DOHH2 (cell line): Measurements from ENCODE around the gene AURKAIP1.

ENCODE experiments used
- CTCF ChIP-seq: fragments of 200-600 bp; sonication (generic); IDR thresholded peaks from one replicate; pipeline ENCODE4 v1.5.1; 2014; ENCODE audit warnings: antibody characterized with exemption, mild to moderate bottlenecking, low read depth, low read length; ENCODE audit not compliant: poor library complexity, severe bottlenecking
- EZH2phosphoT487 ChIP-seq: fragments of 200-600 bp; sonication (generic); IDR thresholded peaks from 2 replicates; pipeline ENCODE4 v1.6.1; 2017; ENCODE audit warnings: borderline replicate concordance, mild to moderate bottlenecking, antibody characterized with exemption, low read length, moderate library complexity, mixed read lengths

- TF ChIP-seq CTCF: no peak
- TF ChIP-seq EZH2phosphoT487: no peak
Observed at GRCh38 chr1:1336446-1336845, 38.6 kb downstream of the AURKAIP1 start.
